Gastrocnemius medialis (tissue), 4 donors: ENCODE results near the gene MED13.

Experiments used
- CTCF ChIP-seq, 5 experiments: fragments of 450-650 bp in 3 of 5; fragments of 200-600 bp in 2 of 5; sonication (generic) in 2 of 5; IDR thresholded peaks in 4 of 5; conservative IDR thresholded peaks in 1 of 5; 1 replicate in 4 of 5; 2 replicates in 1 of 5; pipeline ENCODE4 v1.5.1; 2016 to 2019; ENCODE audit warnings: antibody characterized with exemption in 5 of 5, mild to moderate bottlenecking in 3 of 5, moderate library complexity in 3 of 5
- POLR2A ChIP-seq, 2 donors: fragments of 450-650 bp; IDR thresholded peaks; one replicate each; pipeline ENCODE4 v1.6.1; 2017; ENCODE audit warnings: antibody characterized with exemption in 2 of 2, mild to moderate bottlenecking in 2 of 2, moderate library complexity in 2 of 2

GRCh38 chr17:61946359-61946758 is 118.7 kb downstream of the MED13 start:
- TF ChIP-seq CTCF (IDR thresholded peaks at IDR 0.05 in 4 of 5, conservative IDR thresholded peaks at IDR 0.05 in 1 of 5) (no peak), POLR2A (IDR thresholded peaks at IDR 0.05) (no peak)
